Esophagus squamous epithelium (tissue), 5 donors: ENCODE data around the gene CHRNA5. TPM values are rescaled to one million over a fixed set of nuclear protein-coding genes. Genes with fewer than 3 reads are reported as not detected.

ENCODE experiments used
- DNase-seq: peaks from one replicate; lab custom pipeline; 2025; lab: John Stamatoyannopoulos, UW
- H3K27ac ChIP-seq, 4 donors: fragments of 200-600 bp; sonication (generic); one replicate each; pipeline ENCODE4 v1.5.1; 2016 to 2019; ENCODE audit warnings: mild to moderate bottlenecking in 1 of 4
- H3K27me3 ChIP-seq, 4 donors: fragments of 200-600 bp; sonication (generic); 1 replicate in 3 of 4; 2 replicates in 1 of 4; pipeline versions ENCODE4 v1.5.1 to v1.6.0; 2017 to 2021; ENCODE audit warnings: antibody characterized with exemption in 1 of 4
- H3K36me3 ChIP-seq, 3 donors: fragments of 200-600 bp; sonication (generic); one replicate each; pipeline ENCODE4 v1.5.1; 2016 to 2019
- H3K4me1 ChIP-seq, 3 donors: fragments of 200-600 bp; sonication (generic); one replicate each; pipeline ENCODE4 v1.5.1; 2017 to 2019
- H3K4me3 ChIP-seq, 4 donors: fragments of 200-600 bp; sonication (generic); 1 replicate in 3 of 4; 2 replicates in 1 of 4; pipeline ENCODE4 v1.5.1; 2016 to 2019; ENCODE audit warnings: mild to moderate bottlenecking in 2 of 4, moderate library complexity in 1 of 4
- H3K9me3 ChIP-seq, 3 donors: fragments of 200-600 bp; sonication (generic); one replicate each; pipeline ENCODE4 v1.5.1; 2016 to 2019
- POLR2A ChIP-seq, 4 donors: fragments of 450-650 bp; IDR thresholded peaks; one replicate each; pipeline ENCODE4 v1.6.1; 2017; ENCODE audit warnings: antibody characterized with exemption in 4 of 4, mild to moderate bottlenecking in 4 of 4, moderate library complexity in 3 of 4
- WGBS, 2 donors: methylation state at CpG; one replicate each; pipeline ENCODE4 v1.1.5; 2018; 5-methylcytosine and 5-hydroxymethylcytosine counted together
- intact Hi-C: fragments of 100-400 bp; cut with DNase I; formaldehyde crosslinking; loops from one replicate; pipeline ENCODE4 v1.15.0; 2022
- total RNA-seq, 4 donors: library from RNA; depleted of rRNA; stranded (reverse); fragments of >200 nt; gene quantifications; one replicate each; pipeline ENCODE4 v1.1.0, GENCODE V29; 2016
- TF ChIP-seq, protein P1 (sequence below), 6 experiments: fragments of 450-650 bp in 4 of 6; fragments of 200-600 bp in 2 of 6; sonication (generic) in 2 of 6; IDR thresholded peaks; one replicate each; pipeline ENCODE4 v1.5.1; 2016 to 2019; ENCODE audit warnings: antibody characterized with exemption in 6 of 6, mild to moderate bottlenecking in 4 of 6, moderate library complexity in 4 of 6
- donor health status: DM: yes; HTN: yes; CAD: no.

The CHRNA5 gene
- total RNA-seq, 4 donors from 2014 or later: 0.95 to 2.9 (median 1.6) TPM

- no peak overlapping the region for H3K27ac ChIP-seq
- TF ChIP-seq POLR2A (IDR thresholded peaks at IDR 0.05): no peak
- TF ChIP-seq, protein P1, sequence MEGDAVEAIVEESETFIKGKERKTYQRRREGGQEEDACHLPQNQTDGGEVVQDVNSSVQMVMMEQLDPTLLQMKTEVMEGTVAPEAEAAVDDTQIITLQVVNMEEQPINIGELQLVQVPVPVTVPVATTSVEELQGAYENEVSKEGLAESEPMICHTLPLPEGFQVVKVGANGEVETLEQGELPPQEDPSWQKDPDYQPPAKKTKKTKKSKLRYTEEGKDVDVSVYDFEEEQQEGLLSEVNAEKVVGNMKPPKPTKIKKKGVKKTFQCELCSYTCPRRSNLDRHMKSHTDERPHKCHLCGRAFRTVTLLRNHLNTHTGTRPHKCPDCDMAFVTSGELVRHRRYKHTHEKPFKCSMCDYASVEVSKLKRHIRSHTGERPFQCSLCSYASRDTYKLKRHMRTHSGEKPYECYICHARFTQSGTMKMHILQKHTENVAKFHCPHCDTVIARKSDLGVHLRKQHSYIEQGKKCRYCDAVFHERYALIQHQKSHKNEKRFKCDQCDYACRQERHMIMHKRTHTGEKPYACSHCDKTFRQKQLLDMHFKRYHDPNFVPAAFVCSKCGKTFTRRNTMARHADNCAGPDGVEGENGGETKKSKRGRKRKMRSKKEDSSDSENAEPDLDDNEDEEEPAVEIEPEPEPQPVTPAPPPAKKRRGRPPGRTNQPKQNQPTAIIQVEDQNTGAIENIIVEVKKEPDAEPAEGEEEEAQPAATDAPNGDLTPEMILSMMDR (IDR thresholded peaks at IDR 0.05): no peak
- peaks cover 0 to 10% (median 5%) of the 10 kb centered on the region in 3 donors for H3K9me3 ChIP-seq
- WGBS, 2 donors: 76 to 98% methylated on average over 2 of the region's 2 CpGs
- intact Hi-C loops: no loop called here
- H3K36me3 ChIP-seq: no peaks in the 10 kb centered on the region
- H3K4me1 ChIP-seq: peaks cover 10 to 12% (median 12%) of the 10 kb centered on the region in 3 donors
- H3K4me3 ChIP-seq: no peak overlapping the region
- H3K27me3 ChIP-seq: peaks cover 0 to 27% (median 1%) of the 10 kb centered on the region in 4 donors
- DNase-seq: no peak
Measured at GRCh38 chr15:78636378-78636859, 71.1 kb downstream of the CHRNA5 start.

- Histone ChIP-seq H3K4me3 (no peak overlapping the region), H3K27me3 (peaks cover 0 to 28% (median 1%) of the 10 kb centered on the region in 4 donors), H3K4me1 (peaks cover 12 to 18% (median 13%) of the 10 kb centered on the region in 3 donors), H3K27ac (no peak overlapping the region), H3K9me3 (peaks cover 0 to 7% (median 1%) of the 10 kb centered on the region in 3 donors), H3K36me3 (no peaks in the 10 kb centered on the region)
- intact Hi-C loops: no loop called here
- DNase-seq: no peak
- TF ChIP-seq, protein P1 (IDR thresholded peaks at IDR 0.05): no peak
- TF ChIP-seq POLR2A (IDR thresholded peaks at IDR 0.05): no peak
- no CpG with 5 or more reads among the region's 4 CpGs for WGBS, 2 donors
Measured at GRCh38 chr15:78637776-78638435, 72.6 kb downstream of the CHRNA5 start.

DNA sequence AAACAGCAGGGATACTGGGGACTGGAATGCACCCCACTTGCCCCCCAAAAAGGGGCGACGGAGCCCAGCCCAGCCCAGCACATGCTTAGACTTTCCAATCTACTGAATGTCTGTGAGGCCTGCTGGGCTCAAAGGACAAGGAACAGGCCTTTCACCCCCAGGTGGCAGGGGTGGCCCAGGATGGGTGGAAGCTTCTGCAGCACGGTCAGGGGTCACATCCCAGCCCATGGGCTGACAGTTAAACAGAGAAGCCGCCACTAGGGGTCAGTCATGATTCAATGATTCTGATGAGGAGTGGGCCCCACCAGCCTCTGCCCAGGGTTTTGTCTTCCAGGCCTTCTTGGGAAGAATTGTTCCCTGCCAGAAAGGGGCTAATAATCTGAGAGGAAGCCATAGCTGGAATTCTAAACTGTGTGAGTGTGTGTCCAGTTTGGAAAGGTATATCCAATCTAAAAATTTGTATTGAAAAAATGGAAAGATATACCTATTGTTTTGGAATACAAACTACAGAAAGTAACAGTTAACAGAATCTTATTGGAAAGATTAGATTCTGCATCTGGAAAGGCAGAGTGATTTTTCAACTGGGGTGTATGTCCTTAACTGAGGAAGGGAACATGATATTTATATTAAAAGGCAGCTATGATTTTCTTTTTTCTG, 73.5 kb downstream of the CHRNA5 start:
- Histone ChIP-seq H3K9me3 (no peaks in the 10 kb centered on the region), H3K36me3 (no peaks in the 10 kb centered on the region), H3K4me1 (peaks cover 12 to 18% (median 13%) of the 10 kb centered on the region in 3 donors), H3K27ac (no peak overlapping the region), H3K4me3 (no peak overlapping the region), H3K27me3 (peaks cover 0 to 28% (median 1%) of the 10 kb centered on the region in 4 donors)
- 0% methylated on average over 1 of the region's 4 CpGs; no CpG with 5 or more reads in 1 of the 2 donors for WGBS, 2 donors
- no peak for TF ChIP-seq POLR2A (IDR thresholded peaks at IDR 0.05)
- TF ChIP-seq, protein P1 (IDR thresholded peaks at IDR 0.05): peak; percentile 31 to 69 (median 50)
- intact Hi-C loops: no loop called here
- DNase-seq: no peak

DNA sequence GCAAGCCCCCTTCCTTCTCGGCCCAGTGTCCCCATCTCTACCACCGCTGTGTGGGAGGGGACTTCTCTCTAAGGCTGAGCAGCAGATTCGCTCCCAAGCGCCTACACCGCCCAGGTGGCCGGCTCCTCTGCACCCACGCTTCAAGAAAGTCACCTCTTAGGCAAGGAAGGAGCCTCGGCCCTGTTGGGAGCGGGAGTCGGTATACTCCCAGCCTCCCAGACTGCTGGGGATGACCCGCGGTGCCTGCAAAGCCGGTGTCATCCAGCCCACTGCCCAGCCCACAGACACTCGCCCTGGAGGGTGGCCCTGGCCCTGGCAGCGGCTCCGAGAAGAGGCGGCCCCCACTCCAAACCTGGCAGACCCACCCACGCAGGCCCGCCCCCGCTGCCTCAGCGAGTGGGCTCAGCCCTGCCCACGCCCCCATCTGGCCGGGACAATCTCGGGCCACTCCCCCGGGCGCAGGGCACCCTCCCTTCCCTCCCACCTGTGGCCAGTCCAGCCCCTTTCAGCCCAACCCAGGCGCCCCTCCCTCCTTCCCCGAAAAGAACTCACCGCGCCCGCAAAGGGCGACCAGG, 75.3 kb downstream of the CHRNA5 start:
- Histone ChIP-seq H3K4me3 (peak overlapping the region; percentile 31 to 69 (median 46)), H3K27me3 (peaks cover 0 to 28% (median 1%) of the 10 kb centered on the region in 4 donors), H3K36me3 (no peaks in the 10 kb centered on the region), H3K4me1 (peaks cover 12 to 18% (median 13%) of the 10 kb centered on the region in 3 donors), H3K27ac (peak overlapping the region in 3 of 4 donors; percentile 8 to 55 (median 54)), H3K9me3 (no peaks in the 10 kb centered on the region)
- no peak for DNase-seq
- WGBS, 2 donors: no CpG with 5 or more reads among the region's 32 CpGs
- intact Hi-C loops: loop anchor here (5.0 kb wide), 1 partner anchor 67 kb away; no protein-coding TSS in a partner anchor
- TF ChIP-seq POLR2A (IDR thresholded peaks at IDR 0.05): no peak
- TF ChIP-seq, protein P1 (IDR thresholded peaks at IDR 0.05): no peak
